Suprapubic skin (tissue), 4 donors: ENCODE results near the gene SFXN5.

Experiments
- CTCF ChIP-seq, 2 donors: fragments of 200-600 bp in 1 of 2; fragments of 450-650 bp in 1 of 2; sonication (generic) in 1 of 2; IDR thresholded peaks; one replicate each; pipeline ENCODE4 v1.5.1; 2016 to 2019; ENCODE audit warnings: antibody characterized with exemption in 2 of 2, mild to moderate bottlenecking in 1 of 2, moderate library complexity in 1 of 2
- EP300 ChIP-seq: sonication (generic); formaldehyde crosslinking; IDR thresholded peaks from one replicate; pipeline ENCODE4 v1.6.1; 2017; ENCODE audit warnings: antibody characterized with exemption
- POLR2A ChIP-seq, 2 donors: fragments of 450-650 bp; IDR thresholded peaks; one replicate each; pipeline ENCODE4 v1.6.1; 2017; ENCODE audit warnings: antibody characterized with exemption in 2 of 2, mild to moderate bottlenecking in 2 of 2, moderate library complexity in 2 of 2
- POLR2AphosphoS5 ChIP-seq, 3 donors: sonication (generic); formaldehyde crosslinking; IDR thresholded peaks; one replicate each; pipeline ENCODE4 v1.6.1; 2017; ENCODE audit warnings: antibody characterized with exemption in 3 of 3

- no peak for TF ChIP-seq POLR2A (IDR thresholded peaks at IDR 0.05)
- no peak for TF ChIP-seq EP300
- TF ChIP-seq POLR2AphosphoS5 (IDR thresholded peaks at IDR 0.05) = no peak
- TF ChIP-seq CTCF (IDR thresholded peaks at IDR 0.05) = no peak
Measured at GRCh38 chr2:73111073-73112025, 39.8 kb upstream of the SFXN5 start.
